GM18507 (cell line): ENCODE data around the gene NCF4.
A peak's percentile ranks its signal among the peaks of the same experiment; 100 is the strongest.

Source experiments
- DNase-seq: peaks from one replicate; pipeline ENCODE4 v3.0.0; 2011; ENCODE audit warnings: low read depth; ENCODE audit not compliant: insufficient read length; ENCODE audit errors: extremely low spot score
- FAIRE-seq: peaks from 2 replicates; lab custom pipeline; 2011; peaks lifted over from hg19 to GRCh38; lab: Jason Lieb, UNC

The NCF4 gene

GRCh38 chr22:36912694-36913426, 52.1 kb downstream of the NCF4 start:
- FAIRE-seq (peak; percentile 44), DNase-seq (no peak)

GRCh38 chr22:36913427-36914389, 52.9 kb downstream of the NCF4 start, which contains the start of gene CSF2RB:
TSS of gene CSF2RB (plus strand) at chr22:36913628. CDS start at chr22:36922208, 8,580 bp downstream.
- peak; percentile 93 for FAIRE-seq
- no peak for DNase-seq

GRCh38 chr22:36914390-36914752, 53.6 kb downstream of the NCF4 start:
- DNase-seq (no peak), FAIRE-seq (no peak)

- FAIRE-seq, result peak; percentile 68
- no peak for DNase-seq
Observed at GRCh38 chr22:36916034-36916433, 55.2 kb downstream of the NCF4 start.

GRCh38 chr22:36918586-36919284, 57.9 kb downstream of the NCF4 start:
- DNase-seq (no peak), FAIRE-seq (no peak)

GRCh38 chr22:36921309-36922104, 60.7 kb downstream of the NCF4 start:
- DNase-seq, result peak; percentile 28
- FAIRE-seq, result peak; percentile 90

- DNase-seq (no peak), FAIRE-seq (no peak)
Observed at GRCh38 chr22:36922105-36922608, 61.4 kb downstream of the NCF4 start.

GRCh38 chr22:36922711-36923110, 61.9 kb downstream of the NCF4 start:
- FAIRE-seq (no peak), DNase-seq (no peak)

- FAIRE-seq, result no peak
- no peak for DNase-seq
Observed at GRCh38 chr22:36923131-36923788, 62.5 kb downstream of the NCF4 start.

- FAIRE-seq (no peak), DNase-seq (no peak)
Observed at GRCh38 chr22:36924151-36924698, 63.4 kb downstream of the NCF4 start.

- no peak for FAIRE-seq
- DNase-seq, result no peak
Observed at GRCh38 chr22:36925388-36926290, 64.8 kb downstream of the NCF4 start.

- no peak for FAIRE-seq
- no peak for DNase-seq
Observed at GRCh38 chr22:36926309-36926708, 65.5 kb downstream of the NCF4 start.

- FAIRE-seq (no peak), DNase-seq (no peak)
Observed at GRCh38 chr22:36926721-36927435, 66.1 kb downstream of the NCF4 start.
